ENCODE results near the gene FBXL13. TPM values are rescaled to one million over a fixed set of nuclear protein-coding genes. Genes with fewer than 3 reads are reported as not detected.
A peak's percentile ranks its signal among the peaks of the same experiment; 100 is the strongest.

The FBXL13 gene
- total RNA-seq, 4 donors from 2014 or later, result 0.52 to 1.7 (median 1.1) TPM

GRCh38 chr7:102814025-102814471, 260.5 kb downstream of the FBXL13 start:
- intact Hi-C loops (cut with DNase I), result no loop called here
- no peaks in the 10 kb centered on the region for H3K36me3 ChIP-seq
- WGBS, result 77% methylated on average over 4 of the region's 4 CpGs

DNA sequence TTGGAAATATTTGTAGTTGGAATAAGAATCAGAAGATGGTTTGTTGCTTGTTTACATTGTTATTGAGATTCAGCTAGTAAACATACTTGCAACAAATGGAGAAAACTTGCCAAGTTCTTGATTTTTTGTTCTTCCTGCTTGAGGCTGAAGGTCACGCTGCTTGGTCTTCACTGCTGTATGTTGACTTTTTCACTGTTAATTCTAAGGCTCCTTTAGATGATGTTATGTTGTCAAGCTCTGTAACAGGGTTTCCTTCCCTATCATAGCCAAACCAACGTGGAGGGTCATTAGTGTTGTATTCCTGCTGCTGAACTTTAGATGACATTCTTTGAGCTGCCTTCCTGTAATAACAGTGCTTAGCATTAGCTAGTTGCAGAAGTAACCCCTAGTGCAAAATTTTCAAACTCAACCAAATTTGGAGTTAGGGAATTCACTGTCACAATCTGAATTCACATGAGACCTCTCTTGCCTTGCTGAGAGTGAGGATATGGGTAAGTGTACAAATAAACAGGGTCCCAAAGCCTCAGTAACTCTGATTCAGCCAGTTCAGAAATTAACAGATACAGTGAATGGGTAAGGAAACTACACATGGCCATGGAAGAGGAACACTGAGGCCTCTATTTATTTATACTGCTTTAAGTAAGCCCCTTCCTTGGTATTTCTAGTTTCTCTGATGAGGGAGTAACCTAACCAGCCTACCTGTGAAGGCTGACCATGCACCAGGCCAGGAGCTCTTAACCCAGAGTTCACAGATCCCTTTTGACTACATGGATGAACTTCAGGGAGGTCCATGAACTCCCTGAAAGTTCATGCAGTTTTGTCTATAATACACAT, 261.2 kb downstream of the FBXL13 start:
- peaks cover 10 to 22% (median 20%) of the 10 kb centered on the region in 4 donors for H3K4me1 ChIP-seq
- no peaks in the 10 kb centered on the region for H3K27me3 ChIP-seq
- intact Hi-C loops (cut with DNase I), result no loop called here
- DNase-seq (ENCODE audit: extremely low spot score), result no peak
- 58% methylated on average over 2 of the region's 2 CpGs for WGBS
- no peaks in the 10 kb centered on the region for H3K9me3 ChIP-seq
- no peak overlapping the region for H3K27ac ChIP-seq (replicated peaks in 1 of 4)
- H3K36me3 ChIP-seq, result peaks cover 0 to 6% (median 4%) of the 10 kb centered on the region in 4 donors
- no peak overlapping the region for H3K4me3 ChIP-seq
- TF ChIP-seq POLR2AphosphoS5 (IDR thresholded peaks at IDR 0.05) (no peak), POLR2A (IDR thresholded peaks at IDR 0.05; ENCODE audit: low read depth) (no peak), EP300 (IDR thresholded peaks at IDR 0.05) (no peak)
- TF ChIP-seq, protein P1, sequence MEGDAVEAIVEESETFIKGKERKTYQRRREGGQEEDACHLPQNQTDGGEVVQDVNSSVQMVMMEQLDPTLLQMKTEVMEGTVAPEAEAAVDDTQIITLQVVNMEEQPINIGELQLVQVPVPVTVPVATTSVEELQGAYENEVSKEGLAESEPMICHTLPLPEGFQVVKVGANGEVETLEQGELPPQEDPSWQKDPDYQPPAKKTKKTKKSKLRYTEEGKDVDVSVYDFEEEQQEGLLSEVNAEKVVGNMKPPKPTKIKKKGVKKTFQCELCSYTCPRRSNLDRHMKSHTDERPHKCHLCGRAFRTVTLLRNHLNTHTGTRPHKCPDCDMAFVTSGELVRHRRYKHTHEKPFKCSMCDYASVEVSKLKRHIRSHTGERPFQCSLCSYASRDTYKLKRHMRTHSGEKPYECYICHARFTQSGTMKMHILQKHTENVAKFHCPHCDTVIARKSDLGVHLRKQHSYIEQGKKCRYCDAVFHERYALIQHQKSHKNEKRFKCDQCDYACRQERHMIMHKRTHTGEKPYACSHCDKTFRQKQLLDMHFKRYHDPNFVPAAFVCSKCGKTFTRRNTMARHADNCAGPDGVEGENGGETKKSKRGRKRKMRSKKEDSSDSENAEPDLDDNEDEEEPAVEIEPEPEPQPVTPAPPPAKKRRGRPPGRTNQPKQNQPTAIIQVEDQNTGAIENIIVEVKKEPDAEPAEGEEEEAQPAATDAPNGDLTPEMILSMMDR (IDR thresholded peaks at IDR 0.05), result no peak

More at GRCh38 chr7:102814025-102814471, 260.5 kb downstream of the FBXL13 start:
- no peaks in the 10 kb centered on the region for H3K27me3 ChIP-seq
- no peak overlapping the region for H3K27ac ChIP-seq (replicated peaks in 1 of 4)
- DNase-seq (ENCODE audit: extremely low spot score), result no peak
- TF ChIP-seq EP300 (IDR thresholded peaks at IDR 0.05) (no peak), POLR2A (IDR thresholded peaks at IDR 0.05; ENCODE audit: low read depth) (no peak), POLR2AphosphoS5 (IDR thresholded peaks at IDR 0.05) (no peak)
- TF ChIP-seq, protein P1 (IDR thresholded peaks at IDR 0.05), result no peak
- no peaks in the 10 kb centered on the region for H3K9me3 ChIP-seq
- peaks cover 10 to 22% (median 20%) of the 10 kb centered on the region in 4 donors for H3K4me1 ChIP-seq
- H3K4me3 ChIP-seq, result no peak overlapping the region

- peaks cover 10 to 22% (median 20%) of the 10 kb centered on the region in 4 donors for H3K4me1 ChIP-seq
- H3K4me3 ChIP-seq, result no peak overlapping the region
- no peak for DNase-seq (ENCODE audit: extremely low spot score)
- H3K27ac ChIP-seq (replicated peaks in 1 of 4), result no peak overlapping the region
- H3K9me3 ChIP-seq, result no peaks in the 10 kb centered on the region
- no peaks in the 10 kb centered on the region for H3K27me3 ChIP-seq
- WGBS, result 64% methylated on average over 8 of the region's 8 CpGs
- no peak for TF ChIP-seq EP300 (IDR thresholded peaks at IDR 0.05)
- no peak for TF ChIP-seq POLR2AphosphoS5 (IDR thresholded peaks at IDR 0.05)
- TF ChIP-seq, protein P1 (IDR thresholded peaks at IDR 0.05), result no peak
- TF ChIP-seq POLR2A (IDR thresholded peaks at IDR 0.05; ENCODE audit: low read depth), result no peak
- peaks cover 0 to 9% (median 5%) of the 10 kb centered on the region in 4 donors for H3K36me3 ChIP-seq
- intact Hi-C loops (cut with DNase I), result no loop called here
Observed at GRCh38 chr7:102811942-102812678, 262.5 kb downstream of the FBXL13 start.

DNA sequence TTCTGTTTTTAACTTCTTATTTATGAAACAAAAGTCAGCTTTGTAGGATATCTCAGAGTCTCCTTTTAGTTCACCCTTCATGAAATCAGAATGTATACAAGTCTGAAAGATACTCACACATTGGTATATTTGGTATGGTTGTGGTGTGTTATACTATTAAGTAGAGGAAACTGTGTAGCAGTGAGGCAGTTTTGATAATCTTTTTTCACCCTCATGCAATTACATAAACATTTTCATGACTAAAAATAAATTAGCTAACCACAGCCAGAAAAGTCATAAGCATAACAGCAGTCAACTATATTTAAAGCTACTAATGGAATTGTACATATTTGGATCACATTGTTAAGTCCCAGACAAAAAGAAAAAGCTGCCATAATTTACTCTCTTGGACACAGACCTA, 263.7 kb downstream of the FBXL13 start:
- no peaks in the 10 kb centered on the region for H3K27me3 ChIP-seq
- H3K9me3 ChIP-seq, result no peaks in the 10 kb centered on the region
- H3K4me1 ChIP-seq, result peaks cover 10 to 22% (median 20%) of the 10 kb centered on the region in 4 donors
- TF ChIP-seq POLR2AphosphoS5 (IDR thresholded peaks at IDR 0.05), result no peak
- no peak for TF ChIP-seq POLR2A (IDR thresholded peaks at IDR 0.05; ENCODE audit: low read depth)
- TF ChIP-seq, protein P1 (IDR thresholded peaks at IDR 0.05), result no peak
- TF ChIP-seq EP300 (IDR thresholded peaks at IDR 0.05), result no peak
- intact Hi-C loops (cut with DNase I), result no loop called here
- peak overlapping the region in 1 of 4 donors; percentile 7 for H3K27ac ChIP-seq (replicated peaks in 1 of 4)
- no peak overlapping the region for H3K4me3 ChIP-seq
- DNase-seq (ENCODE audit: extremely low spot score), result no peak
- H3K36me3 ChIP-seq, result peaks cover 0 to 9% (median 5%) of the 10 kb centered on the region in 4 donors
